Stimulated activated CD4-positive, alpha-beta T cell treated with anti-CD3 and anti-CD28 coated beads, Interleukin-1b, Interleukin-23, amount 100 ng/mL, for 48 hours (primary cell): ENCODE data around the gene TSC22D4.
"Not testable (repeated sequence)": the region's sequence is repeated elsewhere in the genome, so short reads cannot be mapped to it uniquely, and the experiment has no call there.

Experiments
- DNase-seq: peaks from one replicate; pipeline ENCODE4 v3.0.0-alpha.2; 2020

Gene TSC22D4

DNA sequence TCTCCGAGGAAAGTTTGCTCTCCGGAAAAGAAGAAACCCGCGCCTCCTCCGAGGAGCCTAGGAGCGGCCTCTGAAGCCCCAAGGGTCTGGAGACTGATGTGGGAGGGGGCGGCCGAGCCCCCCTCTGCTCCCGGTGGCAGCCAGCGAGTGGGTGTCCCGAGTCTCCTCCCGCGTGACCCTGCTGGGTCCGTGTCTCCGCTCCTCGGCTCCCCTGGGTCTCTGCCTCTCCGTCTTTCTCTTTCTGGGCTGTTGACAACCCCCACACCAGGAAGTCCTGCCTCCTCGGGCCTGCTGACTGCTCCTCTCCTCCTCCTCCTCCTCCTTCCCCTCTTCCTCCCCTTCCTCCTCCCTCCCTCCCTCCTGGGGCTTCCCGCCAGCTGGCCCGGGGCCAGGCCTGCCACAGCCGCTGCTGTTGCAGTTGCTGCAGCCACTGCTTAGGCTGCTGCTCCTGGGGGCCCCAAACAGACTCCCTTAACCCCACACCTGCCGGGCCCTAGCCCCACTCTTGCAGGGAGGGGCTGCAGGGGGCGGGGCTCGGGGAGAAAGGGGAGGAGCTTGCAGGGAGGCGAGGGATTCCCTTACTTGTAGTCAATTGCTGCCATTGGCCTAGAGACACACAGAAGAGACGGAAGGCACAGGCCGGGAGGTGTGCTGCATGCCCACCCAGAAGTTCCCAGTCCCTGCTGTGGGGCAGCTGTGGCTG is at the start of gene TSC22D4:
Gene TSC22D4 (minus strand): TSS at position 257 of the 703 bp plus-strand sequence. CDS start 1,176 bp downstream, outside the sequence.
- peak; percentile 91 for DNase-seq

DNA sequence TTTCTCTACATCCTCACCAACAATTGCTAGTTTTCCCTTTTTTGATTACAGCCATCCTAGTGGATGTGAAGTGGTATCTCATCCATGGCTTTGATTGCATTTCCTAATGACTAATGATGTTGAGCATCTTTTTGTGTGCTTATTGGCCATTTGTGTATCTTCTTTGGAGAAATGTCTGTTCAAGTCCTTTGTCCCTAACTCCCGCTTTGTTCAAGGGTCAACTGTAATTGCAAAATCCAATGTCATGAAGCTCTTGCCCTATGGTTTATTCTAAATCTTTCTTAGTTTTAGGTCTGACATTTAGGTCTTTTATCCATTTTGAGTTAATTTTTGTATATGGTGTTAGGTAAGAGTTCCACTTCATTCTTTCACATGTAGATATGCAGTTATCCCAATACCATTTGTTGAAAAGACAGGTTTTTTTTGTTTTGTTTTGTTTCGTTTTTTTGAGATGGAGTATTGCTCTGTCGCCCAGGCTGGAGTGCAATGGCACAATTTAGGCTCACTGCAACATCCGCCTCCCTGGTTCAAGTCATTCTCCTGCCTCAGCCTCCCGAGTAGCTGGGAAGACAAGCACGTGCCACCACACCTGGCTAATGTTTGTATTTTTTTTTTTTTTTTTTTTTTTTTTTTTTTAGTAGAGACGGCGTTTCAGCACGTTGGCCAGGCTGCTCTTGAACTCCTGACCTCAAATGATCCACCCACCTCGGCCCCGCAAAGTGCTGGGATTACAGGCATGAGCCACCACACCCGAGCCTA is 49.3 kb upstream of the TSC22D4 start:
- not testable (repeated sequence) for DNase-seq

DNA sequence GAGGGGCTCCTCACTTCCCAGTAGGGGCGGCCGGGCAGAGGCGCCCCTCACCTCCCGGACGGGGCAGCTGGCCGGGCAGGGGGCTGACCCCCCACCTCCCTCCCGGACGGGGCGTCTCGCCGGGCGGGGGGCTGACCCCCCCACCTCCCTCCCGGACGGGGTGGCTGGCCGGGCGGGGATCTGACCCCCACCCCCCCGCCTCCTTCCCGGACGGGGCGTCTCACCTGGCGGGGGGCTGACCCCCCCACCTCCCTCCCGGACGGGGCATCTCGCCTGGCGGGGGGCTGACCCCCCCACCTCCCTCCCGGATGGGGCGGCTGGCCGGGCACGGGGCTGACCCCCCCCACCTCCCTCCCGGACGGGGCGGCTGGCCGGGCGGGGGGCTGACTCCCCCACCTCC is 44.2 kb upstream of the TSC22D4 start:
- not testable (repeated sequence) for DNase-seq

DNA sequence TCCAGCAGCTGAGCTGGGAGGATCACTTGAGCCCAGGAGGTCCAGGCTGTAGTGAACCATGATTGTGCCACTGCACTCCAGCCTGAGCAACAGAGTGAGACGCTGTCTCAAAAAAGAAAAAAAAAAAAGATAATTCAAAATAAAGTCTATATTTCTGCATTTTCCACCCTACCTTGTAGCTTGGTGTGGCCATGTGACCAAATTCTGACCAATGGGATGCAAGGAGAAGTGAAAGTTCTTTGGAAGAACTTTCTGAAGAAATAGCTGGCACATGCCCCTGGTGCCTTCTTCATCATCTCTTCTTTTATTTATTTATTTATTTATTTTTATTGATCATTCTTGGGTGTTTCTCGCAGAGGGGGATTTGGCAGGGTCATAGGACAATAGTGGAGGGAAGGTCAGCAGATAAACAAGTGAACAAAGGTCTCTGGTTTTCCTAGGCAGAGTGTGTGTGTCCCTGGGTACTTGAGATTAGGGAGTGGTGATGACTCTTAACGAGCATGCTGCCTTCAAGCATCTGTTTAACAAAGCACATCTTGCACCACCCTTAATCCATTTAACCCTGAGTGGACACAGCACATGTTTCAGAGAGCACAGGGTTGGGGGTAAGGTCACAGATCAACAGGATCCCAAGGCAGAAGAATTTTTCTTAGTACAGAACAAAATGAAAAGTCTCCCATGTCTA is 43.0 kb upstream of the TSC22D4 start:
- not testable (repeated sequence) for DNase-seq

DNA sequence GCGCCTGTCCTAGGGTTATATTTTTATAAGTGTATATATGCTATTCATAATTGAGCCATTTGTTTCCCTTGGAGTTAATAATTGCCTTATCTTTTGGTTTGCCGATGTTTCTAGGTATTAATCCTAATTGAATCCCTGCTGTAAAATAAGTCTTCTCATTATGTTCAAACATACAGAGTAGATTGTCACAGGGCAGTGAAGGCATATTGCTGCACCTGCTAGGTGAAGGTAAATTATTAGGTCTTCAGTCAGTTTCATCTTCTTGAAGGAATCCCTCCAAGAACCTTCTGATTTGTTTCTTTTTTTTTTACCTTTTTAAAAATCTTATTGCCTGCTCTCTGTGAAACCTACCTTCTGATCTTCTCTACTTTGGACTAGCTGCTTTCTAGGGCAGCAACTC is 42.1 kb upstream of the TSC22D4 start:
- DNase-seq = no peak

DNA sequence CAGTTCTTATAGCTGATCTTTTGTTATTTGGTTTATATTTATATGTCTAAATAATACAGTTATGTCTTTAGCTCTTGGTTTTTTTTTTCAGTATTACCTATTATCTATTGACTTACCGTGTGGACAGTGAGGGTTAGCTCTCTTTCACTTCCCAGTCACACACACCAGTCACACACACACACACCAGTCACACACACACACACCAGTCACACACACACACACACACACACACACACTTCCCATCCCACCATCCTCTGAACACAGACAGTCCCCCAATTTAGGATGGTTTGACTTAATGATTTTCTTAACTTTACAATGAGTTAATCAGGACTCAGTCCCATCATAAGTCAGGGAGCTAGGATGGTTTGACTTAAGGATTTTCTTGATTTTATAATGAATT is 41.1 kb upstream of the TSC22D4 start:
- no peak for DNase-seq

DNA sequence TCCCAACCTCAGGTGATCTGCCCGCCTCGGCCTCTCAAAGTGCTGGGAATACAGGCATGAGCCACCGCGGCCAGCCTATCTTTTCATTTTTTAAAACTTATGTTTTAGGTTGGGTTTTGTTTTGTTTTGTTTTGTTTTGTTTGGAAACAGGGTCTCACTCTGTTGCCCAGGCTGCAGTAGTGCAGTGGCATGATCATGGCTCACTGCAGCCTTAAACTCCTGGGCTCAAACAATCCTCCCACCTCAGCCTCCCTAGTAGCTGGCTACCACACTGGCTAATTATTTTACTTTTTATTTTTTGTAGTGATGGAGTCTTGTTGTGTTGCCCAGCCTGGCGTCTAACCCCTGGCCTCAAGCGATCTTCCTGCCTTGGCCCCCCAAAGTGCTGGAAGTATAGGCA is 40.6 kb upstream of the TSC22D4 start:
- DNase-seq = no peak

DNA sequence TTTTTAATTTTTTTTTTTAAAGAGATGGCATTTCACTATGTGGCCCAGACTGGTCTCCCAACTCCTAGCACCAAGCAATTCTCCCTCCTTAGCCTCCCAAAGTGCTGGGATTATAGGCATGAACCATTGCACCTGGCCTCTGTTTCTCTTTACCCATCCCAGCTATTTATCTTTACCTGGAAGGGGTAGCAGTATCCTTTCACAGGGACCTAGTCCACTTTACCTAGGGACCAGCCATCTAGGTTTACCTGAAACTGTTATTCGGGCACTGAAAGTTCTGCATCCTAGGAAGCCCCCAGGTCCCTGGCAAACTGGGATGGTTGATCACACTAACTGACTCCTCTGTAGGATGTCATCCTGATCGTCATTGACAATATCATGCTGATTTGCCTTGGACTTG is 38.3 kb upstream of the TSC22D4 start:
- no peak for DNase-seq

DNA sequence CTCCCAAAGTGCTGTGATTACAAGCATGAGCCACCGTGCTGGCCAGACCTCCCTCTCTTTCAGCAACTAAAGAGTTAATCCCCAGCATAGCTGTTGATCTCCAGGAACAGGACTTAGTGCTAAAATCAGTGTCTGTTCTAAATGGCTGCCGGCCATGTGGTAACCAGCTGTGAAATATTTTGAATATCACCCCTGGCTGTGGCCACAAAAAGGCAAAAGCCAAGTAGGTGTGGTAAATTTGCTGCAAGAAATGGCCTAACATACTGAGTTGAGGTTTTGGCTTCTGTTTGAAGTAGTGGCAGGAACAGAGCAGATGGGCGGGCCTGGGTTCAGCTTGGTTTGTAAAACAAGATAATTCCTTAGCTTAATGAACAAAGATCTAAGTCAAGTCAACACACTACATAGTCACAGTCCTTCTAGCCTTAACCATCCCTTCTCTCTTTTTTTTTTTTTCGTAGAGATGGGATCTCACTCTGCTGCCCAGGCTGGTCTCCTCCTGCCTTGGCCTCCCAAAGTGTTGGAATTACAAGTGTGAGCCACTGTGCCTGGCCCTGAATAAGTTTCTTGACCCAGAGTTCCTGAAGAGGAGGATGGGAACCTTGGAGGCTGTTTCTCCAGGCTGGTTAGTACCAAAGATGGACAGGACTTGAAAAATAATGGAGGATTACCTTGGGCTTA is 37.3 kb upstream of the TSC22D4 start:
- no peak for DNase-seq

DNA sequence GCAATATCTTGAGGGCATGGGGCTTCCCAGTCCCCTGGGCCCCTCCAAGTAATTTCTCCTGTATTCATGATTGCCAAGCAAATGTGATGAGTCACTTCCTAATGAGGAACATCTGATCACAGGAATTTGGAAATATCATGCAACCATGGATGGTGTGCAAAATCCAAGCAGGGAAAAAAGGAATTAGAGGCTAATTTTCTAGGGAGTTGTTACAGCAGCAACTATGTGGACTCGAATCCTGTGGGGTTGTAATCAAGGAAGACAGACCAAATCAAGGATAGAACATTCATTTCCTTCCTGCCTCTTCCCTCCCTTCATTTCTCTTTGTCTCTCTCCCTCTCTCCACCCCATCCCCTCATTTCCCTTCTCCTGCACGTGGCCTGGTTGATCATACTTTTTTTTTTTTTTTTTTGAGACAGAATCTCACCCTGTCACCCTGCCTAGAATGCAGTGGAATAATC is 36.1 kb upstream of the TSC22D4 start:
- no peak for DNase-seq

DNA sequence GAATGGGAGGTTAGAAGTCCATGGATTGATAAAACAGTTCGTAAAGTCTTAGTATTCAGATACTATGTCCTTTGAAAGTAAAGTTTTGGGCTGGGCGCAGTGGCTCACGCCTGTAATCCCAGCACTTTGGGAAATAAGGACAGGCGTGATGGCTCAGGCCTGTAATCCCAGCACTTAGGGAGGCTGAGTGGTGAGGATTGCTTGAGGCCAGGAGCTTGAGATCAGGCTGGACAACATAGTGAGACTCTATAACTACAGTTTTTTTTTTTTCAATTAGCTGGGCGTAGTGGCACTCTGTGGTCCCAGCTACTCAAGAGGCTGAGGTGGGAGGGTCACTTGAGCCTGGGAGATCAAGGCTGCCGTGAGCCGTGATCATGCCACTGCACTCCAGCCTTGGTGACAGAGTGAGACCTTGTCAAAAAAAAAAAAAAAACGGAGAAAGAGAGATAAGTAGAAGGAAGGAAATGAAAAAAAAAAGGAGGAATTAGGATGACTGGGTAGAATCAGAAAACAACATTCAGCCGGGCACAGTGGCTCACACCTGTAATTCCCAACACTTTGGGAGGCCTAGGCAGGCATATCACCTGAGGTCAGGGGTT is 34.3 kb upstream of the TSC22D4 start:
- no peak for DNase-seq

DNA sequence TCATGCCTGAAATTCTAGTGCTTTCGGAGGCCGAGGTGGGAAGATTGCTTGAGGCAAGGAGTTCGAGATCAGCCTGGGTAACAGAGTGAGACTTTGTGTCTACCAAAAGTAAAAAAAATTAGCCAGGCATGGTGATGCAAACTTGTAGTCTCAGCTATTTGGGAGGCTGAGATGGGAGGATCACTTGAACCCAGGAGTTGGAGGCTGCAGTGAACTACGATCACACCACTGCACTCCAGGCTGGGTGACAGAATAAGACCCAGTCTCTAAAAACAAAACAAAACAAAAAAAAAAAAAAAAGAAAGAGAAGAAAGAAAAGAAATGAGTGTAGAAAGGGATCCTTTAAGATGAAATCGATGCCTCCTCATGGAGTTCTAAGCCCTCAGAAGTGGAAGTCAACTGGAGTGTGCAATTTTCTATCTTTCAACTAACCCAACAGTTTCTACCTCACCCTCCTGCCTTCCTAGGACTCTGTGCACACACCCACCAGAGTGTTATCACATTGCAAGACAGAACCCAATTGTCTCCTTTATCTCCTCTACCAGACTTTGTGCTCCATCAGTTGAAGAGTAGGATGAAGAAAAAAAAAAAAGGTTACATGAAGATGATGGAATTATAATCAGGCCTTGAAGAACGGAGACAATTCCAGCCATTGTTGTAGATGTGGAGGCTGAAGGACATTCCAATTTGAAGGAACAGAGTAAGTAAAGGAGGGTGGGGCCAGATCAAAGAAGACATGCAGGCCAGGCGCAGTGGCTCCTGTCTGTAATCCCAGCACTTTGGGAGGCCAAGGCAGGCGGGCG is 31.6 kb upstream of the TSC22D4 start:
- no peak for DNase-seq

DNA sequence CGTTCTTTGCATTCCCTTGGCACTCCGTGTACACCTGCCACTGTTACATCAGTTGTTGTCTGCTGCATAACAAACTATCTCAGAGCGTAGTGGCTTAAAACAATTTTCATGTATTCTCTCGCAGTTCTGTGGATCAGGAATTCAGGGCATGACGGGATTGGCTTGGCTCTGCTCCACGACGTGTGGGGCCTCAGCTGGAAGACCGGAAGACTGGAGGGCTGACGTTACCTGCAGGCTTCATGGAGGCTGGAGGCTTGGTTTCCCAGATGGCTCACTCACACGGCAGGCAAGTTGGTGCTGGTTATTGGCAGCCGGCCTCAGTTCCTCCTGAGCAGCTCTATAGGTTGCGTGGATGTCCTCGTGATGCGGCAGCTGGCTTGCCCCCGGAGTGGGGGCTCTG is 30.2 kb upstream of the TSC22D4 start:
- no peak for DNase-seq

DNA sequence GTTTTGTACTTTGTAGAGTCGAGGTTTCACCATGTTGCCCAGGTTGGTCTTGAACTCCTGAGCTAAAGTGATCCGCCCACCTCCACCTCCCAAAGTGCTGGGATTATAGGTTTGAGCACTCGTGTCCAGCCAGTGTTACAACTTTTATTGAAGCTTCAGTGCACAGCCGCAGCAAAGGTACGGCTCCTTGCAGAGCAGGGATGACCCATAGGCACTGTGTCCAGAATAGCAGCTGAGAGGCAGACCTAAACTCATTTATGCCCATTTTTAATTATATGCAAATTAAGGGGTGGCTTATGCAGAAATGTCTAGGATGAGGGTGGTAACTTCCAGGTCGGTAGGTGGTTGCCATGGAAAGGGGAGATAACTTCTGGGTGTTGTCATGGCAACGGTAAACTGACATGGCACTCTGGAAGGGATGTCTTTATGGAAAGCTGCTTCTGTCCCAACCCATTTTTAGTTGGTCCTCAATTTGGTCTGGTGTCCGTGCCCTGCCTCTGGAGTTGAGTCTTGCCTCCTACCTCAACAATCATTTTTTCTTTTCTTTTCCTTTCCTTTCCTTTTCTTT is 27.4 kb upstream of the TSC22D4 start:
- no peak for DNase-seq

DNA sequence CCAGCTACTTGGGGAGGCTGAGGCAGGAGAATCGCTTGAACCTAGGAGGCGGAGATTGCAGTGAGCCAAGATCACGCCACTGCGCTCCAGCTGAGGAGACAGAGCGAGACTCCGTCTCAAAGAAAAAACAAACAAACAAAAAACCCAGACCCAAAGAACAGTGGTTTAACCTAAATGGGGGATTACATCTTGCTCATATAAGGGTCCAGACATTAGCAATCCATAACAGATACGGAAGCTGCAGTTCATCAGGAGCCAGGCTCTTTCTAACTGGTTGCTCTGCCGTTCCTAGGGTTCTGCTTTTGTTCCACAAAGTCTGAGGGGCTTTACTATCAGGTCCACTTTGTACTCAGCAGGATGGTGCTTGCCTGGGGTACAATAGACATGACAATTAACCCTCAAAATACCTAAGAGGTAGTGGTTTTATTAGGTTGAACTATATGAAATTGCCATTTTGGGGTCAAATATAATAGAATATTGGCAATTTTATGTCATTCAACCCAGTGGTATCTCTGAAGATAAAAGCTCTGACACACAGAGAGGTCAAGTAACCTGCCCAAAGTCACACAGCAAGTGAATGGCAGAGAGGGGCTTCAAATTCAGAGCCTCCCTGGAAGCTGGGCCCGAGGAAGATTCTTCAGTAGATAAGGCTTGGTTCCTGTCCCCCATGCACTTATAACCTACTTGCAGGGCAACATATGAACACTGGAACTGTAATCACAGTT is 26.0 kb upstream of the TSC22D4 start:
- no peak for DNase-seq

DNA sequence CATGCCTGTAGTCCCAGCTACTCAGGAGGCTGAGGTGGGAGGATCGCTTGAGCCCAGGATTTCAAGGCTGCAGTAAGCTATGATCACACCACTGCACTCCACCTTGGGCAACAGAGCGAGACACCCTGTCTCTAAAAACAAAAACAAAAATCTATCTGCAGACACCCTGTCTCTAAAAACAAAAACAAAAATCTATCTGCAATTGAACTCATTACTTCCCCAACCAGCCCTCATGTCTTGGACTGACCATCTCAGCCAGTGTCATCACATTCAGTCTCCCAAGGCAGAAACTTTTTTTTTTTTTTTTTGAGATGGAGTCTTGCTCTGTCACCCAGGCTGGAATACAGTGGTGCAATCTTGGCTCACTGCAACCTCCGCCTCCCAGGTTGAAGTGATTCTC is 25.0 kb upstream of the TSC22D4 start:
- not testable (repeated sequence) for DNase-seq

DNA sequence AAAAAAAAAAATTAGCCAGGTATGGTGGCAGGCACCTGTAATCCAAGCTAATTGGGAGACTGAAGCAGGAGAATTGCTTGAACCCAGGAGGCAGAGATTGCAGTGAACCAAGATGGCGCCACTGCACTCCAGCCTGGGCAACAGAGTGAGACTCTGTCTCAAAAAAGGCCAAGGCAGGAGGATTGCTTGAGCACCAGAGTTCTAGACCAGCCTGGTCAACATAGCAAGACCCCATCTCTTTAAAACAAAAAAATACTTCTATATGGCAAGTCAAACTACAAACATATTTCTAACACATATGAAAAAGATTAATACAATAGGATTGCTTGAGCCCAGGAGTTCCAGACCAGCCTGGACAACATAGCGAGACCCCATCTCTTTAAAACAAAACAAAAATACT is 21.7 kb upstream of the TSC22D4 start:
- DNase-seq = not testable (repeated sequence)

DNA sequence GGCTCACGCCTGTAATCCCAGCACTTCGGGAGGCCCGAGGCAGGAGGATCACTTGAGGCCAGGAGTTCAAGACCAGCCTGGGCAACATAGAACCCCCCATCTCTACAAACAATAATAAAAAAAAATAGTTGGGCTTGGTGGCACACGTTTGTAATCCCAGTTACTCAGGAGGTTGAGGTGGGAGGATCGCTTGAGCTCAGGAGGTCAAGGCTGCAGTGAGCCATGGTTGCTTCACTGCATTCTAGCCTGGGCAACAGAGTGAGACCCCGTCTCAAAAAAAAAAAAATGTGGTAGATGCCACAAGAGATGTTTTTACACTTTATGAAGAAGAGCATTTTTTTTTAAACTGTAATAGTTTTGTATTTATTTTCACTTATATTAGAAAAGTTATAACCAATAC is 17.5 kb upstream of the TSC22D4 start:
- no peak for DNase-seq

DNA sequence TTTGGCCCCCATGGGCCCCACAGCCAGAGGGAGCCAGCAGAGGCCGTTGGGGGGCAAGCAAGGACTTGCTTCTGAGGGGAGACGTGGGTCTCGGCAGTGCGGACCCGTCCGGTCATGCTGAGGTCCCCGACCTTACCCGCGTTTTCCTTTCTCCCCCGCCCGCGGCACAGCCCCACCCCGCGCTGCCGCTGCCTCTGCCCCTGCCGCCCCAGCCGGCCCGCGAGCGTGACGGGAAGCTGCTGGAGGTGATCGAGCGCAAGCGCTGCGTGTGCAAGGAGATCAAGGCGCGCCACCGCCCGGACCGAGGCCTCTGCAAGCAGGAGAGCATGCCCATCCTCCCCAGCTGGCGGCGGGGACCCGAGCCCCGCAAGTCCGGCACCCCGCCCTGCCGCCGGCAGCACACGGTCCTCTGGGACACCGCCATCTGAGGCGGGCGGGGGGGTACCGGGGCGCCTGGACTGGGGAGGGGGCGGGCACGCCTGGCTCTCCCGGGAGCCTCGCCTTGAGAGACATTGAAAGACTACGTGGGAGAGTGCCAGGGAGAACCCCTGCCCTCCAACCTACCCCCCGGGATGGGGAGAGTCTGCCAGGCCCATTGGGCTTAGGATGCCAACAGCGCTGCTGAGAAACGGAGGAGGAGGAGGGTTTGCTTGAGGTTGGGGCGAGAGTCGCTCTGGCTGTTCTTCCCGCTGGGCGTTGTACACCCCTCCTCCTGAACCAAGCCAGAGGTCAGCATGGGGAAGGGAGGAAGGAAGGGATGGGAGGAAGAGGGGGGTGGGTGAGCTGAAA is 14.7 kb upstream of the TSC22D4 start:
- peak; percentile 62 for DNase-seq
